Caco-2 (cell line): ENCODE results near the gene EIF4ENIF1. TPM values are rescaled to one million over a fixed set of nuclear protein-coding genes. Genes with fewer than 3 reads are reported as not detected.

Experiments
- BruUV-seq: library from RNA; stranded (reverse); fragments of 400-500 nt; replicated peaks from 2 replicates; lab custom pipeline; 2021; lab: Mats Ljungman, UMichigan
- CTCF ChIA-PET: fragments of 300-600 bp; sonication (Branson Sonifier 250); formaldehyde crosslinking; loops from one replicate; lab custom pipeline; 2022; ENCODE audit warnings: antibody characterized with exemption; lab: Charles Lee
- POLR2A ChIA-PET: fragments of 300-600 bp; sonication (Branson Sonifier 250); formaldehyde crosslinking; loops from one replicate; lab custom pipeline; 2022; ENCODE audit warnings: antibody characterized with exemption; lab: Charles Lee
- DNase-seq, 2 experiments: peaks; one replicate each; pipeline versions ENCODE4 v3.0.0 to v3.0.0-alpha.2; 2020 to 2022
- H3K27me3 ChIP-seq: replicated peaks from 2 replicates; pipeline ENCODE4 v1.6.0; 2011; ENCODE audit warnings: low read length; ENCODE audit not compliant: control insufficient read depth, insufficient read depth
- H3K36me3 ChIP-seq: 2 replicates; pipeline ENCODE4 v1.5.1; 2011; ENCODE audit warnings: low read length; ENCODE audit not compliant: control insufficient read depth, insufficient read depth
- H3K4me1 ChIP-seq: fragments of 250-450 bp; sonication (Bioruptor Pico); 2 replicates; pipeline ENCODE4 v1.5.1; 2020; ENCODE audit warnings: mild to moderate bottlenecking
- H3K4me3 ChIP-seq: 2 replicates; pipeline ENCODE4 v1.5.1; 2011; ENCODE audit warnings: low read depth, mild to moderate bottlenecking, control low read depth, low read length
- H3K9me3 ChIP-seq: fragments of 250-450 bp; sonication (Bioruptor Pico); 2 replicates; pipeline ENCODE4 v1.5.1; 2020; ENCODE audit warnings: mild to moderate bottlenecking, moderate library complexity
- H3K27ac Mint-ChIP-seq: one replicate; pipeline ENCODE4 v1.8.0; 2022; ENCODE audit warnings: mixed read lengths; ENCODE audit not compliant: unreplicated experiment
- H3K27me3 Mint-ChIP-seq: one replicate; pipeline ENCODE4 v1.8.0; 2022; ENCODE audit warnings: mixed read lengths; ENCODE audit not compliant: insufficient read depth, unreplicated experiment
- H3K36me3 Mint-ChIP-seq: one replicate; pipeline ENCODE4 v1.8.0; 2022; ENCODE audit warnings: mild to moderate bottlenecking, mixed read lengths; ENCODE audit not compliant: insufficient read depth, unreplicated experiment
- H3K4me1 Mint-ChIP-seq: one replicate; pipeline ENCODE4 v1.8.0; 2022; ENCODE audit warnings: low read depth, mixed read lengths; ENCODE audit not compliant: unreplicated experiment
- H3K4me3 Mint-ChIP-seq: one replicate; pipeline ENCODE4 v1.8.0; 2022; ENCODE audit warnings: mild to moderate bottlenecking, moderate library complexity, mixed read lengths; ENCODE audit not compliant: unreplicated experiment
- H3K9me3 Mint-ChIP-seq: one replicate; pipeline ENCODE4 v1.8.0; 2022; ENCODE audit warnings: mixed read lengths; ENCODE audit not compliant: unreplicated experiment
- intact Hi-C: fragments of 100-400 bp; cut with micrococcal nuclease; formaldehyde crosslinking; loops from one replicate; pipeline ENCODE4 v1.10.0; 2022; ENCODE audit not compliant: unreplicated experiment
- total RNA-seq: library from RNA; stranded (reverse); gene quantifications from 2 replicates; pipeline ENCODE4 v1.2.3, GENCODE V29; 2022
- TF ChIP-seq, protein P1 (sequence below), 2 experiments: fragments of 200-600 bp in 1 of 2; IDR thresholded peaks; 1 replicate in 1 of 2; 2 replicates in 1 of 2; pipeline versions ENCODE4 v1.5.1 to v1.8.0; 2011 to 2022; ENCODE audit warnings: antibody characterized with exemption in 1 of 2, control low read depth in 1 of 2, inconsistent platforms in 1 of 2, low read depth in 1 of 2, low read length in 1 of 2, mild to moderate bottlenecking in 1 of 2, moderate library complexity in 1 of 2; ENCODE audit not compliant: insufficient read depth in 1 of 2, severe bottlenecking in 1 of 2, unreplicated experiment in 1 of 2

Gene EIF4ENIF1
- total RNA-seq, 1 experiment from 2014 or later: 39.7 TPM

DNA sequence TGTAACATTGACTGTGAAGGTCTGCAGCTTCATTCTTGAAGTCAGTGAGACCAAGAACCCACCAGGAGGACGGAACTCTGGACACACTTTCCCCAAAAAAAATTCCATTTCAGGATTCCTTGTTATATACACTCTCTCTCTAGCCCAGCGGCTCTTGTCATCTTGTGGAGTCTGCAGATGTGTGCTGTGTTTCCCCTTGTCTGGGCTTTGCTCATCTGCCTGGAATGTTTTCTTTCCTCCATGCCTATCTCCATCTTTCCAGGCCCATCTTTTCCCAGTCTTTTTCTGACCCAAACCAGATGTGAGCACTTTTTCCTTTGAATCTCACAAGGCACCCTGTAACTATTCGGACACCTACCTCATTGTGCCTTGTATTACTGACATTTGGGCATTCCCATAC is 95.3 kb downstream of the EIF4ENIF1 start:
- POLR2A ChIA-PET: no interaction called here

GRCh38 chr22:31393893-31394292 is 95.7 kb downstream of the EIF4ENIF1 start:
- Histone ChIP-seq H3K4me1 (no peaks in the 10 kb centered on the region; the same call in 1 of the 2 replicates), H3K27me3 (no peaks in the 10 kb centered on the region), H3K36me3 (no peaks in the 10 kb centered on the region), H3K4me3 (no peak overlapping the region), H3K9me3 (no peaks in the 10 kb centered on the region)
- TF ChIP-seq, protein P1, sequence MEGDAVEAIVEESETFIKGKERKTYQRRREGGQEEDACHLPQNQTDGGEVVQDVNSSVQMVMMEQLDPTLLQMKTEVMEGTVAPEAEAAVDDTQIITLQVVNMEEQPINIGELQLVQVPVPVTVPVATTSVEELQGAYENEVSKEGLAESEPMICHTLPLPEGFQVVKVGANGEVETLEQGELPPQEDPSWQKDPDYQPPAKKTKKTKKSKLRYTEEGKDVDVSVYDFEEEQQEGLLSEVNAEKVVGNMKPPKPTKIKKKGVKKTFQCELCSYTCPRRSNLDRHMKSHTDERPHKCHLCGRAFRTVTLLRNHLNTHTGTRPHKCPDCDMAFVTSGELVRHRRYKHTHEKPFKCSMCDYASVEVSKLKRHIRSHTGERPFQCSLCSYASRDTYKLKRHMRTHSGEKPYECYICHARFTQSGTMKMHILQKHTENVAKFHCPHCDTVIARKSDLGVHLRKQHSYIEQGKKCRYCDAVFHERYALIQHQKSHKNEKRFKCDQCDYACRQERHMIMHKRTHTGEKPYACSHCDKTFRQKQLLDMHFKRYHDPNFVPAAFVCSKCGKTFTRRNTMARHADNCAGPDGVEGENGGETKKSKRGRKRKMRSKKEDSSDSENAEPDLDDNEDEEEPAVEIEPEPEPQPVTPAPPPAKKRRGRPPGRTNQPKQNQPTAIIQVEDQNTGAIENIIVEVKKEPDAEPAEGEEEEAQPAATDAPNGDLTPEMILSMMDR (IDR thresholded peaks at IDR 0.05; ENCODE audit: insufficient read depth in 1 of 2, low read depth in 1 of 2, low read length in 1 of 2, severe bottlenecking in 1 of 2, unreplicated experiment in 1 of 2): no peak
- Mint-ChIP-seq H3K27ac (no peak overlapping the region), H3K4me1 (no peaks in the 10 kb centered on the region), H3K9me3 (no peaks in the 10 kb centered on the region), H3K36me3 (peaks cover 3% of the 10 kb centered on the region), H3K27me3 (no peaks in the 10 kb centered on the region), H3K4me3 (no peak overlapping the region)
- CTCF ChIA-PET: no interaction called here
- POLR2A ChIA-PET: no interaction called here
- DNase-seq: peak in 1 of 2 experiments; percentile 1
- BruUV-seq: no TSS peak
- intact Hi-C loops: no loop called here

More for the DNA sequence above, 95.3 kb downstream of the EIF4ENIF1 start:
- BruUV-seq: no TSS peak
- no peaks in the 10 kb centered on the region for H3K27me3 ChIP-seq
- intact Hi-C loops: no loop called here
- H3K27ac Mint-ChIP-seq: no peak overlapping the region
- H3K4me3 ChIP-seq: no peak overlapping the region
- H3K4me3 Mint-ChIP-seq: no peak overlapping the region
- no peak for DNase-seq
- H3K36me3 ChIP-seq: no peaks in the 10 kb centered on the region
- H3K4me1 Mint-ChIP-seq: no peaks in the 10 kb centered on the region
- TF ChIP-seq, protein P1 (IDR thresholded peaks at IDR 0.05; ENCODE audit: insufficient read depth in 1 of 2, low read depth in 1 of 2, low read length in 1 of 2, severe bottlenecking in 1 of 2, unreplicated experiment in 1 of 2): no peak
- peaks cover 6% of the 10 kb centered on the region for H3K36me3 Mint-ChIP-seq
- no peaks in the 10 kb centered on the region for H3K27me3 Mint-ChIP-seq
- CTCF ChIA-PET: no interaction called here
- no peaks in the 10 kb centered on the region; the same call in 1 of the 2 replicates for H3K4me1 ChIP-seq
- H3K9me3 Mint-ChIP-seq: no peaks in the 10 kb centered on the region
- no peaks in the 10 kb centered on the region for H3K9me3 ChIP-seq

Other genes with a start within 250 kb of the EIF4ENIF1 start
- gene PIK3IP1, start 197.4 kb downstream of the EIF4ENIF1 start, total RNA-seq: 0.68 and 0.72 TPM in 2 replicates
- gene PATZ1, start 143.5 kb downstream of the EIF4ENIF1 start, total RNA-seq: 36.6 and 40.9 TPM in 2 replicates
- 78.3 and 87.6 TPM in 2 replicates for gene DRG1, start 90.2 kb downstream of the EIF4ENIF1 start, total RNA-seq
- 55.2 and 62.6 TPM in 2 replicates for gene SFI1, start 6.7 kb upstream of the EIF4ENIF1 start, total RNA-seq
- 56.7 and 58.7 TPM in 2 replicates for gene PISD, start 172.4 kb upstream of the EIF4ENIF1 start, total RNA-seq